ENCODE data around the gene GUK1.
A peak's percentile ranks its signal among the peaks of the same experiment; 100 is the strongest.

- TF ChIP-seq CTCF (IDR thresholded peaks at IDR 0.05; ENCODE audit: insufficient read depth, low read length): no peak
- peak; percentile 54; the same call in 1 of the 2 replicates for TF ChIP-seq POLR2AphosphoS5 (IDR thresholded peaks at IDR 0.05; ENCODE audit: low read depth)
Measured at GRCh38 chr1:228101994-228102790, 37.9 kb upstream of the GUK1 start.

Data from HL-60 (cell line).